KOPT-K1 (cell line): Measurements from ENCODE around the gene TLL1.

Experiments used
- H3K27ac ChIP-seq: fragments of 200-600 bp; sonication (generic); 2 replicates; pipeline ENCODE4 v1.5.1; 2016; ENCODE audit warnings: antibody characterized with exemption, mild to moderate bottlenecking, low read depth, low read length; ENCODE audit not compliant: poor library complexity, severe bottlenecking
- H3K36me3 ChIP-seq: fragments of 200-600 bp; sonication (generic); 2 replicates; pipeline ENCODE4 v1.5.1; 2017; ENCODE audit warnings: antibody characterized with exemption, mild to moderate bottlenecking, low read length, moderate library complexity; ENCODE audit not compliant: insufficient read depth
- H3K9me3 ChIP-seq: fragments of 200-600 bp; sonication (generic); 2 replicates; pipeline ENCODE4 v1.5.1; 2017; ENCODE audit warnings: antibody characterized with exemption, low read length, mild to moderate bottlenecking; ENCODE audit not compliant: insufficient read depth, poor library complexity, severe bottlenecking

Gene TLL1

DNA sequence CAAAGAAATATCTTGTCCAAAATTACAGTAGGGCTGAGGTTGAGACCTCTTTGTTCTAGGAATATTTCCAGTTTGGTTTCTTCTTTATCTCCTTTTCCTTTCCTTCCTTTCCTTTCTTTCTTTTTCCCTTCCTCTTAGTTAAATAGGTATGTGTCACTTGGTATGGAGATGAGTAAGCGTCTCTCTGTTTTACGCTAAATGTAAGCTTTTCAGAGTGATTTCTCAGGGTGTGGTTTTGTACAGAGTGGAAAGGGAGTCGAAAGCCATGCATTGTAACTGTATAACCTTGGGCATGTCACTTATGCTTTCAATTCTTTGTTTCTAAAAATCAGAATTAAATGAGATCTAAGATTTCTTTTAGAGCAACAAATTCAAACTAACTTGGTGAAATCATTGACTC is 54.8 kb downstream of the TLL1 start:
- H3K36me3 ChIP-seq = no peaks in the 10 kb centered on the region
- H3K27ac ChIP-seq = no peak overlapping the region
- no peaks in the 10 kb centered on the region for H3K9me3 ChIP-seq

DNA sequence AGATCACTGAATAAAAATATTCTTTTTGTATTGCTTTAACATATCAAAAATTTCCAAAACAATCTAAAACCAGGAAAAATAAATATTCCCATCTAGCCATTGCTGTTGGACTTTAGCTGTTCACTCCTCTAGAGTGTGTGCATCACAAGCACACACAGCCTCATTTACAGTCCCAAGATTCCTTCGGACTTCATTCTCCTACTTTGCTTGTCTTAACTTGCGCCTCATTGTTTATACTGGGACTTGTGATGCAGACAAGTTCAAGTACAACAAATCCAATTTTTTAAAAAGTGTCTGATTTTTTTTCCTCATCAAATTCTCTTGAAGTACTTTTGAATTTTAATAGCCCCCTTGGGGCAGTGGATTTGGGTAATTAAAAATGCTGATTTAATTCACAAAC is 55.6 kb downstream of the TLL1 start:
- Histone ChIP-seq H3K9me3 (no peaks in the 10 kb centered on the region), H3K36me3 (no peaks in the 10 kb centered on the region), H3K27ac (no peak overlapping the region)

DNA sequence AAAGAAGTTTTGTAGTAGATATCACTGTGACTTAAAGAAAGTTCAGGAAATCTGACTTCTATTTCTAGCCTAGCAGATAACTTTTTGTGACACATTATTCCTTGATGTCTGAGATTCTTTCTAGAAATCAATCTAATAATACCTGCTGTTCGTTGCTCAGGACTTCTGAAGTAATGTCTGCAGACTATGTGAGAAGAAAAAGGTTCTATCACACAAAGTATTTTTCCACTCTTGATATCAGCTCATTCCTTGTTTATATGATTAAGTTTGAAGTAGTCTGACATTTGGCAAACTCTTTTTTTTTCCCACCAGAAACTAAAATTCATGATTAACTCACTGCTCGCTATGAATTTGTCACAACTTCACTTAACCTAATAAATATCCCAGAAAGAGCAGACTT is 56.6 kb downstream of the TLL1 start:
- Histone ChIP-seq H3K27ac (no peak overlapping the region), H3K36me3 (no peaks in the 10 kb centered on the region)

DNA sequence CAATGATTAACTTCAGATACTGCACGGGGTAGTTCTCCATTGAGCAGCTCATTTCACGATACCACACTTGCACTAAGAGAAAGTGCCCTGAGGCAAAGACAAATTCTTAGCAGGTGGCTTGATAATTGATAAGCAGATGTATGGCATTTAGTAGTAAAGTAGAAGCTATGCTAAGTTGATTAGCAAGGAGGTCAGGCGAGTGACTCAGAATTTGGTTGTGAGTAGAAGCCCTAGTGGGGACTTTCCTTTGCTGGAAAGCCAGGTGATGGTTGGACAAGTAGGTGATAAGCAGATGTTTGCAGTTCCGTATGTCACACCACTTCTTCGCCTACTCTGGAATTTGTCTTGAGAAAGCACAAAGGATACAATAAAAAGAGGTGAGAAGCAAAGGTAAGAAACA is 58.7 kb downstream of the TLL1 start:
- Histone ChIP-seq H3K36me3 (no peaks in the 10 kb centered on the region), H3K27ac (no peak overlapping the region), H3K9me3 (no peaks in the 10 kb centered on the region)

More for the DNA sequence above, 56.6 kb downstream of the TLL1 start:
- no peaks in the 10 kb centered on the region for H3K9me3 ChIP-seq

DNA sequence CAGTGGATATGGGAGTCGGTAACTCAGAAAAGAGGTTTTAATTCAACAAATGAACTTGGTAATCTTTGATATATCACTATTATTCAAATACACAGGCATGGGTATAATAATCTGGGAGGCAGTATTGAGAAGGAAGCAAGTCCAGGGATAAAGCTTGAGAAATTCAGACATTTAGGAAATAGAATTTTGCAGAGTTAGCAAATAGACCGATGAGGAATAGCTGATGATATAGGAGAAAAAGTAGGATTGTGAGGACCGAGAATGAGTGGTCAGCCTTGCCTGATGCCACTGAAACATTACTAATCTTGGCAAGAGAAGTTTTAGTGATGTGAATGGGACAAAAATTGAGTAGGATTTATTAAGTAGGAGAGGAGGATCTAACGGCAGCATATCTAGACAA is 71.9 kb downstream of the TLL1 start:
- H3K36me3 ChIP-seq = no peaks in the 10 kb centered on the region
- no peak overlapping the region for H3K27ac ChIP-seq
- H3K9me3 ChIP-seq = no peaks in the 10 kb centered on the region

DNA sequence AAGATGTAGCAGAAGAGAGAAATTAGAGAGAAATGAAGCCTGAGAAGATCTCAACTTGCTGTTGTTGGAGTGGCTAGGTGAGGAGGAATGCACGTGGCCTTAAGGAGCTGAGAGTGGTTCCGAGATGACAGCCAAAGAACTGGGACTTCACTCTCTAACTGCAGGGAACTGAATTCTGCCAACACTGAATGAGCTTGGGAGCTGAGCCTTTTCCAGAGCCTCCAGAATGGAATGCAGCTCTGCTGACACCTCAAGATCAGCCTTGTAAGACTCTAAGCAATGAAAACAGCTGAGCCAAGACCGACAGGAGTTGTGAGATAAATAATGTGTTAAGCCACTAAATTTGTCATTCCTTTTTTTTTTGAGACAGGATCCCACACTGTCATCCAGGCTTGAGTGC is 73.0 kb downstream of the TLL1 start:
- Histone ChIP-seq H3K27ac (no peak overlapping the region), H3K36me3 (no peaks in the 10 kb centered on the region), H3K9me3 (no peaks in the 10 kb centered on the region)

DNA sequence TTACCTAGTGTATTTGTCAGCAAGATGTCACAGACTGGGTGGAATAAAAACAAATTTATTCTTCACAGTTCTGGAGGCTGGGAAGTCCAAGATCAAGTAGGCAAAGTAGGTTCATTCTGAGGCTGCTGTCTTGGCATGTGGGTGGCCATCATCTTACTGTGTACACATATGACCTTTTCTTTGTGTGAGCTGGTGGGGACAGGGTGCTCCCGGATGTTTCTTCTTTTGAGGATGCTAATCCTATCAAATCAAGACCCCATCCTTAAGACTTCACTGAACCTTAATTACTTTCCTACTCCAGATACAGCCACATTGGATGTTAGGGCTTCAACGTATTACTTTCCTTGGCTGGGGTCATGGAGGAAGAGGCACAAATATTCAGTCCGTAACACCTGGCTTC is 74.0 kb downstream of the TLL1 start:
- Histone ChIP-seq H3K9me3 (no peaks in the 10 kb centered on the region), H3K36me3 (no peaks in the 10 kb centered on the region), H3K27ac (no peak overlapping the region)

DNA sequence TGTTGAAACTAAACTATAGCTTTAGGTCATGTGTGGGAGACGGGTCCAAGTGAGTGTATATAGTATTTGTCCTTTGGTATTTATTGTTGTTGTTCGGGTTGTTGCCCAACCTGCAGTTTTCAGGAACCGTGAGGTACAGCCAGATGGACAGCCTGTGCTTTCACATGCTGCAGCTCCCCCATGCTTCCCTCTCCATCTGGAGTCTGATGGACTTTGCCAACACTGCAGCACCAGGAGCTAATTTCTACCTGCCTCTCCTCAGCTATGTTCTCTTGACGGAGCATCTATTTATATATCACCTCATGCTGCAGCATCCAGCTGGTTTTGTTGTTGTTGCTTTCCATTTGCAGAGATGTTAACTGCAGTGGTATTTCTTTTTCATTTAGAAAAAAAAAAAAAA is 80.1 kb downstream of the TLL1 start:
- Histone ChIP-seq H3K36me3 (no peaks in the 10 kb centered on the region), H3K27ac (no peak overlapping the region), H3K9me3 (peaks cover 7% of the 10 kb centered on the region)

DNA sequence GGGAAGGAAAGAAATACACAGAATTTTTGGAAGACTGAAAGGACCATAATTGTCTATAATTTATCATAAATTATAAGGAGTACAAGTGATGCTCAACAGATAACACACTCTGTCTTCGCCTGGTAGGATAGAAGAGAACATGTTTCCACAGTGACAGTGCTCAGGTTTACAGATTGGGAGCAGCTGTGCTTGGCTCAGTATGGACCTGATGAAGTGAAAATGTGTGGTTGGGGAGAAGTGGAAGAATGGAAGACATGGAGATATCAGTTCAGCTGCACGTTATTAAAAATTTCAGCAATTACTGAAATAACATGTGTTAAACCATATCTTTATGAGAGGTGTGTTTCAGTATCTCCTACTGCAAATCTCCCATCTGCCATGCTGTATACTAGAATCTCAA is 90.6 kb downstream of the TLL1 start:
- Histone ChIP-seq H3K27ac (no peak overlapping the region), H3K36me3 (no peaks in the 10 kb centered on the region), H3K9me3 (peaks cover 12% of the 10 kb centered on the region)

DNA sequence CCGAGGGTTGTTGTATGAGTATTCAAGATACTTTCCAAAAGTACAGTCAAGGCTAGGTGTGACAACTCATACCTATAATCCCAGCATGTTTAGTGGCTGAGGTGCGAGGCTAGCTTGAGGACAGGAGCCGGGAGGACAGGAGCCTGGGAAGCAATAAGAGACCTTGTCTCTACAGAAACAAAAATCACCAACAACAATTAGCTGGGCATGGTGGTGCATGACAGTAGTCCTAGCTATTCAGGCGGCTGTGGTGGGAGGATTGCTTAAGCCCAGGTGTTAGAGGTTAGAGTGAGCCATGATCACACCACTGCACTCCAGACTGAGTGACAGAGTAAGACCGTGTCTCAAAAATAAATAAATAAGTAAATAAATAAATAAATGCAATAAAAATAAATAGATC is 91.6 kb downstream of the TLL1 start:
- Histone ChIP-seq H3K27ac (no peak overlapping the region), H3K36me3 (no peaks in the 10 kb centered on the region), H3K9me3 (peaks cover 12% of the 10 kb centered on the region)

DNA sequence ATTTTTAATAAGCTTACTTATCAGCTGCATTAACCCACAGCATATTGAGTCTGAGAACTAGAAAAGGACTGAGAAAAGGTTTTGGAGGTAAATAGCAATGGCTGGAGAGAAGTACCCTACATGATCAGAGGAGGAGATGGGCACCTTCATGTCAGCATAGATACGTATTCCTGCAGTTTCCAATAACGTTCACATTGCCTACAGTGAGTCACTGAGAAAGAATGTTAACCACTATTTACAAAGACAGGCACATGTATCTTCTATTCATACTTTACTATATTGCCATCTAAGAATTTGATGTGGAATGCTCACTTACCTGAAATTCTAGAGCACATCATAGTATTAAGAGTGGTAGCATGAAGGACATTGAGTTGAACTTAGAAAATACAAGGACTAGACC is 92.5 kb downstream of the TLL1 start:
- no peaks in the 10 kb centered on the region for H3K36me3 ChIP-seq
- H3K27ac ChIP-seq = no peak overlapping the region

DNA sequence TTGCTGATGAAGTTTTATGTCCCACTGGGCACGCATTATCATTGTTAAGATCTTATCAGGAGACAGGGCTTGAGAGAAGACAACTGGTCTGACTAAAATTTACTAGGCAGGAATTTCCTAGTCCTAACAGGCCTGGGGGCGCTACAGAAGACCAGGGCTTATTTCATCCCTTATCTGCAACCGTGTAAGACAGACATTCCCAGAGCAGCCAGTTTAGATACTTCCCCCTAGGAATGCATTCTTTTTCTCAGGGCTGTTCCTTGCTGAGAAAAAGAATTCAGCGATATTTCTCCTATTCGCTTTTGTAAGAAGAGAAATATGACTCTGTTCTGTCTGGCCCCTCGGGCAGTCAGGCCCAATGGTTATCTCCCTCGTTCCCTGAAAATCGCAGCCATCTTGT is 93.8 kb downstream of the TLL1 start:
- no peak overlapping the region for H3K27ac ChIP-seq

More for the DNA sequence above, 92.5 kb downstream of the TLL1 start:
- H3K9me3 ChIP-seq = peaks cover 12% of the 10 kb centered on the region

DNA sequence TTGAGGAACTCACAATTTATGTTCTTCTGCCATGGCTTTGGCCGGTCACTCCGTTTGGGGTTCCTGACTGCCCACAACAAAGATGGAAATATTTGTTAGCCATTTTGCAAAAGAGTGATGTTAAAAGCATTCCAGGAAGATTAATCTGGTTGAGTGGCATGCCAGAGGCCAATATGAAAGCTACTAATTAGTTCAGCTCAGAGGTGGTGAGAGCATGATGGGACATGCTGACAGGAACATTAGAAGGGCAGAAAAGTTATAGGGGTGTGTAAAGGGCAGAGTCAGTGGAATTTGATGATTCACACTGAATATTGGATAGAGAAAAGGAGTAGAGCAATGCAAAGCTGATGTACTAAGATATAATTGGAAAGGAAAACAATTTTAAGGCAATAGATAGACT is 94.4 kb downstream of the TLL1 start:
- H3K27ac ChIP-seq = no peak overlapping the region

More for the DNA sequence above, 93.8 kb downstream of the TLL1 start:
- no peaks in the 10 kb centered on the region for H3K36me3 ChIP-seq
- H3K9me3 ChIP-seq = peaks cover 12% of the 10 kb centered on the region

DNA sequence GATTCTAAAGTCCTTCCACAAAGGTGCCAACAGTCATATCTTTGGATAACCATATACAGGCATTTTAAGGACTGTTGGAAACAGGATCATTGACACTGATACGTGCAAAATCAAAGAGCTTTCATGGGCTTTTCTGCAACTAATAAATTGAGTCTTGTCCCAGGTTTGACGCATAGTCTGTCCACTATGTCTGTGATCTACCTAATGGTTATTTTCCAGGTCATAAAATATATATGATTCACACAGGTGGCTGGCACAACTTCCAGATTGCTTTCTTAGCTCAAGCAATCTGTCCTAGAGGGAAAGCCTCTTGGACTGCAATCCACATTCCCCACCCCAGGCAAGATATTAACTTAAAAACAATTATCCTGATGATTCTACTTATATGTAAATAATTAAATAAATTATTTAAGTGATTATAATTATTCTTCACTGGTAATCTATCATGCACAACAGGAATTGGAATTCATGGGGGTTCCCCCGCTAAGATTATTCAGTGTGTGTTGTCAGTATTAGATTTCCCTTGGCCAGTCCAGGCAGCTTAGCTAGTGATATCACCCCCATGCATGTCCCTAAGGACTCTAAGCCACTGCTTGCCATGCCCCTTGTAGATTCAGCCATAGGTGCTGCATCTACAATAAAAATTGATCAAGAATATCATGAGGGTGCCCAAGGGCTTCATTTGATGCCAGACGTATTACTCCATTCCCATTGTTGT is 97.8 kb downstream of the TLL1 start:
- no peak overlapping the region for H3K27ac ChIP-seq
- H3K36me3 ChIP-seq = no peaks in the 10 kb centered on the region
- peaks cover 12% of the 10 kb centered on the region for H3K9me3 ChIP-seq

More for the DNA sequence above, 94.4 kb downstream of the TLL1 start:
- no peaks in the 10 kb centered on the region for H3K36me3 ChIP-seq
- H3K9me3 ChIP-seq = peaks cover 12% of the 10 kb centered on the region

DNA sequence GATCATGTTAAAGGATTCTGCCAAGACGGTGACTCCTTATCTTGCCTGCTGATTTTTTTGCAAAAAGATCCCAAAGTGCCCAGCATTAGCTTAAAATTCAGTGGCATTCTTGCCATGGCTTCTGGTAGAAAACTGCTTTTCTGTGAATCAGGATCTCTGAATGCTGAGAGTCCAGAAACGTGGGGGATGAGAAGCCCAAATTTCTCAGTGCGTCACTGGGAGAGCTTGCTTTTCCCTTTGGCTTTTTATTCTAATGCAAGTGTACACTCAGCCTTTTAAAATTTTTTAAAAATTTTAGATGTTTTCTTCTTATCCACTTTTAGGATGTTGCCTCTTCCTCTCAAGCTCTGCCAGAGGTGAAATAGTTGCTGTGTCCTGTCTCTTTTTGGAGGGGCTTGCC is 98.4 kb downstream of the TLL1 start:
- Histone ChIP-seq H3K36me3 (no peaks in the 10 kb centered on the region), H3K27ac (no peak overlapping the region), H3K9me3 (peaks cover 8% of the 10 kb centered on the region)

DNA sequence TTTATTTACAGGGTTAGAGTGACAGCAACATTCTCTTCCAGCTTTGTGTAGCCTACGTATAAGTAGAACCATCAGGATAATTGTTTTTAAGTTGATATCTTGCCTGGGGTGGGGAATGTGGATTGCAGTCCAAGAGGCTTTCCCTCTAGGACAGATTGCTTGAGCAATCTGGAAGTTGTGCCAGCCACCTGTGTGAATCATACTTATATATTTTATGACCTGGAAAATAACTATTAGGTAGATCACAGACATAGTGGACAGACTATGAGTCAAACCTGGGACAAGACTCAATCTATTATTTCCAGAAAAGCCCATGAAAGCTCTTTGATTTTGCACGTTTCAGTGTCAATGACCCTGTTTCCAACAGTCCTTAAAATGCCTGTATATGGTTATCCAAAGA is 98.9 kb downstream of the TLL1 start:
- H3K36me3 ChIP-seq = no peaks in the 10 kb centered on the region
- no peak overlapping the region for H3K27ac ChIP-seq
- peaks cover 3% of the 10 kb centered on the region for H3K9me3 ChIP-seq
